B cell (primary cell): ENCODE measurements around the gene HAUS3.

Experiments used
- EZH2 ChIP-seq: IDR thresholded peaks from 2 replicates; pipeline ENCODE4 v1.6.1; 2012; ENCODE audit warnings: borderline replicate concordance, low read depth, mild to moderate bottlenecking, moderate library complexity, low read length; ENCODE audit not compliant: insufficient read depth, poor library complexity, severe bottlenecking
- TF ChIP-seq, protein P1 (sequence below): fragments of 200-600 bp; IDR thresholded peaks from one replicate; pipeline ENCODE4 v1.8.0; 2022; ENCODE audit warnings: antibody characterized with exemption, mild to moderate bottlenecking

DNA sequence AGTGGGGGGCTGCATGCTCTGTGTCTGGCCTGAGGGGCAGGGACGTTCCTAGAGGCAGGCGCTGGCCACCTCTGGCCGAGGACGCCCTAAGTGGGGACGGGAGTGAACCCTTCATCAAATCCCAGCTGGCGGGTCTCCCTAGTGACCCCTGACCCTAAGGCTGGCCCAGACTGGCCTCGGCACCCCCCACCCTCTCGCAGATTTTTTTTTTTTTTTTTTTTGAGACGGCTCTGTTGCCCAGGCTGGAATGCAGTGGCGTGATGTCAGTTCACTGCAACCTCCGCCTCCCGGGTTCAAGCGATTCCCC is 21.0 kb upstream of the HAUS3 start:
- TF ChIP-seq, protein P1, sequence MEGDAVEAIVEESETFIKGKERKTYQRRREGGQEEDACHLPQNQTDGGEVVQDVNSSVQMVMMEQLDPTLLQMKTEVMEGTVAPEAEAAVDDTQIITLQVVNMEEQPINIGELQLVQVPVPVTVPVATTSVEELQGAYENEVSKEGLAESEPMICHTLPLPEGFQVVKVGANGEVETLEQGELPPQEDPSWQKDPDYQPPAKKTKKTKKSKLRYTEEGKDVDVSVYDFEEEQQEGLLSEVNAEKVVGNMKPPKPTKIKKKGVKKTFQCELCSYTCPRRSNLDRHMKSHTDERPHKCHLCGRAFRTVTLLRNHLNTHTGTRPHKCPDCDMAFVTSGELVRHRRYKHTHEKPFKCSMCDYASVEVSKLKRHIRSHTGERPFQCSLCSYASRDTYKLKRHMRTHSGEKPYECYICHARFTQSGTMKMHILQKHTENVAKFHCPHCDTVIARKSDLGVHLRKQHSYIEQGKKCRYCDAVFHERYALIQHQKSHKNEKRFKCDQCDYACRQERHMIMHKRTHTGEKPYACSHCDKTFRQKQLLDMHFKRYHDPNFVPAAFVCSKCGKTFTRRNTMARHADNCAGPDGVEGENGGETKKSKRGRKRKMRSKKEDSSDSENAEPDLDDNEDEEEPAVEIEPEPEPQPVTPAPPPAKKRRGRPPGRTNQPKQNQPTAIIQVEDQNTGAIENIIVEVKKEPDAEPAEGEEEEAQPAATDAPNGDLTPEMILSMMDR: no peak
- no peak for TF ChIP-seq EZH2
